Karpas-422 (cell line): Measurements from ENCODE around the gene SHANK2. TPM values are rescaled to one million over a fixed set of nuclear protein-coding genes. Genes with fewer than 3 reads are reported as not detected.

Experiments used
- DNase-seq: peaks from one replicate; pipeline ENCODE4 v3.0.0-alpha.2; 2015
- H2AFZ ChIP-seq: fragments of 200-600 bp; sonication (generic); 2 replicates; pipeline ENCODE4 v1.6.1; 2014; ENCODE audit warnings: antibody characterized with exemption, low read length, mixed read lengths
- H3K27ac ChIP-seq: fragments of 200-600 bp; sonication (generic); 2 replicates; pipeline ENCODE4 v1.5.1; 2014; ENCODE audit warnings: mild to moderate bottlenecking, low read length, moderate library complexity
- H3K27me3 ChIP-seq: fragments of 200-600 bp; sonication (generic); 2 replicates; pipeline ENCODE4 v1.6.1; 2014; ENCODE audit warnings: low read length, mixed read lengths
- H3K36me3 ChIP-seq: fragments of 200-600 bp; sonication (generic); 2 replicates; pipeline ENCODE4 v1.6.1; 2014; ENCODE audit warnings: low read length, mixed read lengths; ENCODE audit not compliant: insufficient read depth
- H3K4me1 ChIP-seq: fragments of 200-600 bp; sonication (generic); 2 replicates; pipeline ENCODE4 v1.6.1; 2014; ENCODE audit warnings: mild to moderate bottlenecking, low read length, mixed read lengths
- H3K4me2 ChIP-seq: fragments of 200-600 bp; sonication (generic); 2 replicates; pipeline ENCODE4 v1.6.1; 2014; ENCODE audit warnings: low read length, low read depth, mild to moderate bottlenecking; ENCODE audit not compliant: poor library complexity, severe bottlenecking
- H3K4me3 ChIP-seq: fragments of 200-600 bp; sonication (generic); 2 replicates; pipeline ENCODE4 v1.5.1; 2014; ENCODE audit warnings: mild to moderate bottlenecking, antibody characterized with exemption, low read length, mixed read lengths
- H3K79me2 ChIP-seq: fragments of 200-600 bp; sonication (generic); 2 replicates; pipeline ENCODE4 v1.6.1; 2014; ENCODE audit warnings: mild to moderate bottlenecking, low read length, mixed read lengths
- H3K9ac ChIP-seq: fragments of 200-600 bp; sonication (generic); 2 replicates; pipeline ENCODE4 v1.6.0; 2014; ENCODE audit warnings: low read length
- H3K9me2 ChIP-seq: fragments of 200-600 bp; sonication (generic), shearing (Covaris generic); replicated peaks from 2 replicates; pipeline ENCODE4 v1.6.0; 2014; ENCODE audit warnings: mild to moderate bottlenecking, low read length, moderate library complexity; ENCODE audit not compliant: insufficient read depth
- H3K9me3 ChIP-seq: fragments of 300-700, 200-600 bp; sonication (generic); 2 replicates; pipeline ENCODE4 v1.6.1; 2014; ENCODE audit warnings: low read length, mixed read lengths
- H4K20me1 ChIP-seq: fragments of 200-600 bp; sonication (generic); 2 replicates; pipeline ENCODE4 v1.6.1; 2014; ENCODE audit warnings: mild to moderate bottlenecking, antibody characterized with exemption, low read length, low read depth; ENCODE audit not compliant: insufficient read depth
- total RNA-seq: library from RNA; depleted of rRNA; stranded (reverse); fragments of >200 nt; shearing (Covaris generic); gene quantifications from 2 replicates; pipeline ENCODE4 v1.2.3, GENCODE V29; 2014; ENCODE audit warnings: low replicate concordance

The SHANK2 gene
- total RNA-seq, 1 experiment from 2014 or later: not detected

- H3K27ac ChIP-seq: no peak overlapping the region
- no peak overlapping the region for H3K9ac ChIP-seq
- no peaks in the 10 kb centered on the region for H3K9me2 ChIP-seq
- H2AFZ ChIP-seq: no peak overlapping the region
- H3K79me2 ChIP-seq: no peaks in the 10 kb centered on the region
- no peaks in the 10 kb centered on the region for H4K20me1 ChIP-seq
- no peaks in the 10 kb centered on the region for H3K9me3 ChIP-seq
- no peaks in the 10 kb centered on the region for H3K27me3 ChIP-seq
- no peak for DNase-seq
- H3K4me2 ChIP-seq: no peak overlapping the region
- H3K4me3 ChIP-seq: no peak overlapping the region
- H3K4me1 ChIP-seq: no peaks in the 10 kb centered on the region
- H3K36me3 ChIP-seq: no peaks in the 10 kb centered on the region
Observed at GRCh38 chr11:71293961-71294782, 41.8 kb upstream of the SHANK2 start.

GRCh38 chr11:71286701-71287643 is 34.6 kb upstream of the SHANK2 start:
- DNase-seq: no peak
- no peaks in the 10 kb centered on the region for H3K27me3 ChIP-seq
- no peaks in the 10 kb centered on the region for H3K9me3 ChIP-seq
- H4K20me1 ChIP-seq: no peaks in the 10 kb centered on the region
- no peaks in the 10 kb centered on the region for H3K79me2 ChIP-seq
- no peak overlapping the region for H3K27ac ChIP-seq
- no peak overlapping the region for H2AFZ ChIP-seq
- H3K9ac ChIP-seq: no peak overlapping the region
- H3K36me3 ChIP-seq: no peaks in the 10 kb centered on the region
- H3K9me2 ChIP-seq: no peaks in the 10 kb centered on the region
- no peaks in the 10 kb centered on the region for H3K4me1 ChIP-seq
- no peak overlapping the region for H3K4me3 ChIP-seq
- no peak overlapping the region for H3K4me2 ChIP-seq

- H3K36me3 ChIP-seq: no peaks in the 10 kb centered on the region
- no peaks in the 10 kb centered on the region for H4K20me1 ChIP-seq
- H3K9me3 ChIP-seq: no peaks in the 10 kb centered on the region
- H3K4me1 ChIP-seq: no peaks in the 10 kb centered on the region
- no peaks in the 10 kb centered on the region for H3K79me2 ChIP-seq
- DNase-seq: no peak
- H3K4me2 ChIP-seq: no peak overlapping the region
- no peak overlapping the region for H3K4me3 ChIP-seq
- no peaks in the 10 kb centered on the region for H3K9me2 ChIP-seq
- H3K9ac ChIP-seq: no peak overlapping the region
- H3K27me3 ChIP-seq: no peaks in the 10 kb centered on the region
- no peak overlapping the region for H3K27ac ChIP-seq
- no peak overlapping the region for H2AFZ ChIP-seq
Observed at GRCh38 chr11:71285111-71285510, 32.7 kb upstream of the SHANK2 start.

GRCh38 chr11:71284525-71285092 is 32.2 kb upstream of the SHANK2 start:
- no peaks in the 10 kb centered on the region for H3K27me3 ChIP-seq
- no peak overlapping the region for H3K4me3 ChIP-seq
- no peak overlapping the region for H3K9ac ChIP-seq
- H3K36me3 ChIP-seq: no peaks in the 10 kb centered on the region
- no peaks in the 10 kb centered on the region for H3K4me1 ChIP-seq
- H3K4me2 ChIP-seq: no peak overlapping the region
- H2AFZ ChIP-seq: no peak overlapping the region
- H3K79me2 ChIP-seq: no peaks in the 10 kb centered on the region
- no peak for DNase-seq
- no peaks in the 10 kb centered on the region for H4K20me1 ChIP-seq
- H3K9me2 ChIP-seq: no peaks in the 10 kb centered on the region
- H3K27ac ChIP-seq: no peak overlapping the region
- H3K9me3 ChIP-seq: no peaks in the 10 kb centered on the region

GRCh38 chr11:71283971-71284441 is 31.6 kb upstream of the SHANK2 start:
- no peaks in the 10 kb centered on the region for H3K9me3 ChIP-seq
- no peak overlapping the region for H3K4me3 ChIP-seq
- no peak overlapping the region for H3K27ac ChIP-seq
- H2AFZ ChIP-seq: no peak overlapping the region
- no peaks in the 10 kb centered on the region for H3K27me3 ChIP-seq
- DNase-seq: no peak
- no peak overlapping the region for H3K4me2 ChIP-seq
- H3K9me2 ChIP-seq: no peaks in the 10 kb centered on the region
- no peaks in the 10 kb centered on the region for H3K36me3 ChIP-seq
- no peaks in the 10 kb centered on the region for H3K4me1 ChIP-seq
- no peak overlapping the region for H3K9ac ChIP-seq
- no peaks in the 10 kb centered on the region for H4K20me1 ChIP-seq
- H3K79me2 ChIP-seq: no peaks in the 10 kb centered on the region

GRCh38 chr11:71282581-71283351 is 30.4 kb upstream of the SHANK2 start:
- Histone ChIP-seq H3K4me2 (no peak overlapping the region), H3K9ac (no peak overlapping the region), H3K9me2 (no peaks in the 10 kb centered on the region)

GRCh38 chr11:71281831-71282230 is 29.5 kb upstream of the SHANK2 start:
- Histone ChIP-seq H4K20me1 (no peaks in the 10 kb centered on the region), H3K79me2 (no peaks in the 10 kb centered on the region), H3K9me3 (no peaks in the 10 kb centered on the region), H3K4me1 (no peaks in the 10 kb centered on the region), H3K4me2 (no peak overlapping the region), H2AFZ (no peak overlapping the region), H3K27me3 (no peaks in the 10 kb centered on the region), H3K9me2 (no peaks in the 10 kb centered on the region), H3K9ac (no peak overlapping the region), H3K27ac (no peak overlapping the region), H3K36me3 (no peaks in the 10 kb centered on the region), H3K4me3 (no peak overlapping the region)
- DNase-seq: no peak

More at GRCh38 chr11:71282581-71283351, 30.4 kb upstream of the SHANK2 start:
- H4K20me1 ChIP-seq: no peaks in the 10 kb centered on the region
- no peaks in the 10 kb centered on the region for H3K4me1 ChIP-seq
- no peaks in the 10 kb centered on the region for H3K36me3 ChIP-seq
- no peaks in the 10 kb centered on the region for H3K9me3 ChIP-seq
- no peak for DNase-seq
- no peak overlapping the region for H3K27ac ChIP-seq
- H3K4me3 ChIP-seq: no peak overlapping the region
- no peak overlapping the region for H2AFZ ChIP-seq
- no peaks in the 10 kb centered on the region for H3K27me3 ChIP-seq
- H3K79me2 ChIP-seq: no peaks in the 10 kb centered on the region
